Skeletal muscle satellite cell (primary cell): ENCODE results near the gene THADA.

Experiments used
- H3K27me3 ChIP-seq: 2 replicates; pipeline ENCODE4 v1.7.0; 2013; ENCODE audit warnings: low read length; ENCODE audit not compliant: control insufficient read depth, insufficient read depth
- H3K36me3 ChIP-seq: 2 replicates; pipeline ENCODE4 v1.7.0; 2013; ENCODE audit warnings: mild to moderate bottlenecking, control low read depth, low read length; ENCODE audit not compliant: insufficient read depth
- H3K4me1 ChIP-seq: 2 replicates; pipeline ENCODE4 v1.7.0; 2013; ENCODE audit warnings: low read length; ENCODE audit not compliant: control insufficient read depth, insufficient read depth
- H3K4me2 ChIP-seq: 2 replicates; pipeline ENCODE4 v1.7.0; 2013; ENCODE audit warnings: mild to moderate bottlenecking, low read length
- H3K4me3 ChIP-seq: 2 replicates; pipeline ENCODE4 v1.7.0; 2013; ENCODE audit warnings: low read length
- H3K9ac ChIP-seq: 2 replicates; pipeline ENCODE4 v1.7.0; 2013; ENCODE audit warnings: mild to moderate bottlenecking, low read depth, low read length, moderate library complexity
- H3K9me3 ChIP-seq: replicated peaks from 2 replicates; pipeline ENCODE4 v1.7.0; 2013; ENCODE audit warnings: mild to moderate bottlenecking, control low read depth, low read length

Gene THADA

GRCh38 chr2:43414586-43415135, 181.2 kb downstream of the THADA start:
- no peak overlapping the region for H3K4me2 ChIP-seq
- H3K9ac ChIP-seq: no peak overlapping the region
- H3K4me1 ChIP-seq: peaks cover 11% of the 10 kb centered on the region
- H3K4me3 ChIP-seq: no peak overlapping the region
- H3K36me3 ChIP-seq: no peaks in the 10 kb centered on the region
- no peaks in the 10 kb centered on the region for H3K27me3 ChIP-seq
- H3K9me3 ChIP-seq: no peaks in the 10 kb centered on the region

GRCh38 chr2:43414033-43414432, 181.8 kb downstream of the THADA start:
- H3K27me3 ChIP-seq: no peaks in the 10 kb centered on the region
- H3K9me3 ChIP-seq: no peaks in the 10 kb centered on the region
- H3K4me3 ChIP-seq: no peak overlapping the region
- H3K9ac ChIP-seq: no peak overlapping the region
- H3K4me2 ChIP-seq: no peak overlapping the region
- H3K4me1 ChIP-seq: peaks cover 11% of the 10 kb centered on the region
- H3K36me3 ChIP-seq: no peaks in the 10 kb centered on the region

- no peak overlapping the region for H3K9ac ChIP-seq
- no peak overlapping the region for H3K4me3 ChIP-seq
- H3K9me3 ChIP-seq: no peaks in the 10 kb centered on the region
- H3K36me3 ChIP-seq: no peaks in the 10 kb centered on the region
- H3K4me2 ChIP-seq: no peak overlapping the region
- no peaks in the 10 kb centered on the region for H3K27me3 ChIP-seq
- H3K4me1 ChIP-seq: peaks cover 21% of the 10 kb centered on the region
These were observed 183.6 kb downstream of the THADA start for GRCh38 chr2:43412114-43412753.

GRCh38 chr2:43410055-43410604, 185.7 kb downstream of the THADA start:
- no peak overlapping the region for H3K9ac ChIP-seq
- no peaks in the 10 kb centered on the region for H3K9me3 ChIP-seq
- H3K36me3 ChIP-seq: no peaks in the 10 kb centered on the region
- no peak overlapping the region for H3K4me2 ChIP-seq
- no peaks in the 10 kb centered on the region for H3K27me3 ChIP-seq
- H3K4me1 ChIP-seq: peaks cover 37% of the 10 kb centered on the region
- H3K4me3 ChIP-seq: no peak overlapping the region

- Histone ChIP-seq H3K4me1 (peaks cover 37% of the 10 kb centered on the region), H3K9ac (no peak overlapping the region), H3K27me3 (no peaks in the 10 kb centered on the region), H3K36me3 (no peaks in the 10 kb centered on the region), H3K4me3 (no peak overlapping the region), H3K4me2 (no peak overlapping the region), H3K9me3 (no peaks in the 10 kb centered on the region)
These were observed 187.3 kb downstream of the THADA start for GRCh38 chr2:43408407-43409160.

- no peaks in the 10 kb centered on the region for H3K27me3 ChIP-seq
- H3K9me3 ChIP-seq: no peaks in the 10 kb centered on the region
- no peaks in the 10 kb centered on the region for H3K36me3 ChIP-seq
- no peak overlapping the region for H3K9ac ChIP-seq
- peaks cover 37% of the 10 kb centered on the region for H3K4me1 ChIP-seq
- H3K4me2 ChIP-seq: peak overlapping the region; percentile 2
- H3K4me3 ChIP-seq: no peak overlapping the region
These were observed 187.9 kb downstream of the THADA start for GRCh38 chr2:43407935-43408334.

- H3K9me3 ChIP-seq: no peaks in the 10 kb centered on the region
- H3K4me3 ChIP-seq: no peak overlapping the region
- H3K27me3 ChIP-seq: no peaks in the 10 kb centered on the region
- peak overlapping the region; percentile 10 for H3K4me2 ChIP-seq
- no peak overlapping the region for H3K9ac ChIP-seq
- H3K4me1 ChIP-seq: peaks cover 27% of the 10 kb centered on the region
- no peaks in the 10 kb centered on the region for H3K36me3 ChIP-seq
These were observed 189.1 kb downstream of the THADA start for GRCh38 chr2:43406651-43407279.

GRCh38 chr2:43405829-43406228, 190.0 kb downstream of the THADA start:
- H3K4me2 ChIP-seq: no peak overlapping the region
- H3K4me1 ChIP-seq: peaks cover 25% of the 10 kb centered on the region
- no peaks in the 10 kb centered on the region for H3K9me3 ChIP-seq
- no peaks in the 10 kb centered on the region for H3K27me3 ChIP-seq
- H3K9ac ChIP-seq: no peak overlapping the region
- no peak overlapping the region for H3K4me3 ChIP-seq
- no peaks in the 10 kb centered on the region for H3K36me3 ChIP-seq

- Histone ChIP-seq H3K4me2 (no peak overlapping the region), H3K4me1 (peaks cover 25% of the 10 kb centered on the region), H3K36me3 (peaks cover 5% of the 10 kb centered on the region), H3K27me3 (no peaks in the 10 kb centered on the region), H3K9me3 (no peaks in the 10 kb centered on the region), H3K9ac (no peak overlapping the region), H3K4me3 (no peak overlapping the region)
These were observed 193.3 kb downstream of the THADA start for GRCh38 chr2:43402452-43402937.

- no peak overlapping the region for H3K4me3 ChIP-seq
- H3K9me3 ChIP-seq: no peaks in the 10 kb centered on the region
- H3K4me2 ChIP-seq: no peak overlapping the region
- H3K36me3 ChIP-seq: peaks cover 9% of the 10 kb centered on the region
- H3K9ac ChIP-seq: no peak overlapping the region
- H3K4me1 ChIP-seq: peaks cover 20% of the 10 kb centered on the region
- H3K27me3 ChIP-seq: no peaks in the 10 kb centered on the region
These were observed 193.8 kb downstream of the THADA start for GRCh38 chr2:43402002-43402401.

- peaks cover 14% of the 10 kb centered on the region for H3K4me1 ChIP-seq
- no peak overlapping the region for H3K4me3 ChIP-seq
- peaks cover 13% of the 10 kb centered on the region for H3K36me3 ChIP-seq
- H3K9me3 ChIP-seq: no peaks in the 10 kb centered on the region
- H3K27me3 ChIP-seq: no peaks in the 10 kb centered on the region
- H3K4me2 ChIP-seq: no peak overlapping the region
- no peak overlapping the region for H3K9ac ChIP-seq
These were observed 195.3 kb downstream of the THADA start for GRCh38 chr2:43400508-43400907.
